ENCODE results near the gene LAMB4.

LAMB4 gene

GRCh38 chr7:108010377-108010776, 119.8 kb downstream of the LAMB4 start:
- Histone ChIP-seq H3K4me1 (ENCODE audit: control extremely low read depth in 1 of 4, control insufficient read depth in 4 of 4, insufficient read depth in 4 of 4, low read length in 3 of 4) (no peaks in the 10 kb centered on the region), H3K9me3 (ENCODE audit: control extremely low read depth in 1 of 5, control insufficient read depth in 4 of 5, insufficient read depth in 2 of 5, low read depth in 1 of 5, low read length in 4 of 5) (no peaks in the 10 kb centered on the region), H3K27me3 (replicated peaks in 2 of 5; ENCODE audit: control insufficient read depth in 4 of 5, insufficient read depth in 5 of 5, low read length in 4 of 5) (peaks cover 4 to 30% (median 12%) of the 10 kb centered on the region in 5 experiments), H3K27ac (ENCODE audit: insufficient read depth in 1 of 2, low read depth in 1 of 2, low read length in 2 of 2, poor library complexity in 1 of 2, severe bottlenecking in 2 of 2) (no peak overlapping the region), H3K36me3 (ENCODE audit: control insufficient read depth in 4 of 4, insufficient read depth in 4 of 4, low read length in 3 of 4) (no peaks in the 10 kb centered on the region), H3K4me3 (ENCODE audit: control insufficient read depth in 1 of 7, extremely low read depth in 1 of 7, insufficient read depth in 4 of 7, low read depth in 2 of 7, low read length in 6 of 7) (no peak overlapping the region)
- CTCF ChIA-PET, result no interaction called here
- POLR2A ChIA-PET, result no interaction called here
- DNase-seq, result no peak
- WGBS (ENCODE audit: insufficient coverage), result no CpG with 5 or more reads among the region's 1 CpG

GRCh38 chr7:108009873-108010272, 120.3 kb downstream of the LAMB4 start:
- Histone ChIP-seq H3K27me3 (replicated peaks in 2 of 5; ENCODE audit: control insufficient read depth in 4 of 5, insufficient read depth in 5 of 5, low read length in 4 of 5) (peaks cover 4 to 35% (median 15%) of the 10 kb centered on the region in 5 experiments), H3K27ac (ENCODE audit: insufficient read depth in 1 of 2, low read depth in 1 of 2, low read length in 2 of 2, poor library complexity in 1 of 2, severe bottlenecking in 2 of 2) (no peak overlapping the region), H3K4me3 (ENCODE audit: control insufficient read depth in 1 of 7, extremely low read depth in 1 of 7, insufficient read depth in 4 of 7, low read depth in 2 of 7, low read length in 6 of 7) (no peak overlapping the region), H3K36me3 (ENCODE audit: control insufficient read depth in 4 of 4, insufficient read depth in 4 of 4, low read length in 3 of 4) (no peaks in the 10 kb centered on the region), H3K9me3 (ENCODE audit: control extremely low read depth in 1 of 5, control insufficient read depth in 4 of 5, insufficient read depth in 2 of 5, low read depth in 1 of 5, low read length in 4 of 5) (no peaks in the 10 kb centered on the region), H3K4me1 (ENCODE audit: control extremely low read depth in 1 of 4, control insufficient read depth in 4 of 4, insufficient read depth in 4 of 4, low read length in 3 of 4) (no peaks in the 10 kb centered on the region)
- DNase-seq, result no peak
- POLR2A ChIA-PET, result no interaction called here
- CTCF ChIA-PET, result no interaction called here
- 88% methylated on average over 4 of the region's 4 CpGs for WGBS (ENCODE audit: insufficient coverage)

GRCh38 chr7:108008827-108009226, 121.3 kb downstream of the LAMB4 start:
- Histone ChIP-seq H3K4me1 (ENCODE audit: control extremely low read depth in 1 of 4, control insufficient read depth in 4 of 4, insufficient read depth in 4 of 4, low read length in 3 of 4) (peaks cover 0 to 3% (median 0%) of the 10 kb centered on the region in 4 experiments), H3K4me3 (ENCODE audit: control insufficient read depth in 1 of 7, extremely low read depth in 1 of 7, insufficient read depth in 4 of 7, low read depth in 2 of 7, low read length in 6 of 7) (no peak overlapping the region), H3K36me3 (ENCODE audit: control insufficient read depth in 4 of 4, insufficient read depth in 4 of 4, low read length in 3 of 4) (no peaks in the 10 kb centered on the region), H3K9me3 (ENCODE audit: control extremely low read depth in 1 of 5, control insufficient read depth in 4 of 5, insufficient read depth in 2 of 5, low read depth in 1 of 5, low read length in 4 of 5) (no peaks in the 10 kb centered on the region), H3K27me3 (replicated peaks in 2 of 5; ENCODE audit: control insufficient read depth in 4 of 5, insufficient read depth in 5 of 5, low read length in 4 of 5) (peaks cover 4 to 46% (median 26%) of the 10 kb centered on the region in 5 experiments), H3K27ac (ENCODE audit: insufficient read depth in 1 of 2, low read depth in 1 of 2, low read length in 2 of 2, poor library complexity in 1 of 2, severe bottlenecking in 2 of 2) (no peak overlapping the region)
- POLR2A ChIA-PET, result no interaction called here
- CTCF ChIA-PET, result no interaction called here
- no peak for DNase-seq

- WGBS (ENCODE audit: insufficient coverage), result 80% methylated on average over 2 of the region's 4 CpGs
- DNase-seq, result no peak
- Histone ChIP-seq H3K36me3 (ENCODE audit: control insufficient read depth in 4 of 4, insufficient read depth in 4 of 4, low read length in 3 of 4) (no peaks in the 10 kb centered on the region), H3K4me1 (ENCODE audit: control extremely low read depth in 1 of 4, control insufficient read depth in 4 of 4, insufficient read depth in 4 of 4, low read length in 3 of 4) (peaks cover 0 to 4% (median 2%) of the 10 kb centered on the region in 4 experiments), H3K27ac (ENCODE audit: insufficient read depth in 1 of 2, low read depth in 1 of 2, low read length in 2 of 2, poor library complexity in 1 of 2, severe bottlenecking in 2 of 2) (no peak overlapping the region), H3K9me3 (ENCODE audit: control extremely low read depth in 1 of 5, control insufficient read depth in 4 of 5, insufficient read depth in 2 of 5, low read depth in 1 of 5, low read length in 4 of 5) (no peaks in the 10 kb centered on the region), H3K27me3 (replicated peaks in 2 of 5; ENCODE audit: control insufficient read depth in 4 of 5, insufficient read depth in 5 of 5, low read length in 4 of 5) (peaks cover 4 to 52% (median 29%) of the 10 kb centered on the region in 5 experiments), H3K4me3 (ENCODE audit: control insufficient read depth in 1 of 7, extremely low read depth in 1 of 7, insufficient read depth in 4 of 7, low read depth in 2 of 7, low read length in 6 of 7) (no peak overlapping the region)
- CTCF ChIA-PET, result no interaction called here
- POLR2A ChIA-PET, result no interaction called here
Observed at GRCh38 chr7:108008240-108008639, 121.9 kb downstream of the LAMB4 start.

GRCh38 chr7:108007762-108008161, 122.4 kb downstream of the LAMB4 start:
- Histone ChIP-seq H3K27ac (ENCODE audit: insufficient read depth in 1 of 2, low read depth in 1 of 2, low read length in 2 of 2, poor library complexity in 1 of 2, severe bottlenecking in 2 of 2) (no peak overlapping the region), H3K27me3 (replicated peaks in 2 of 5; ENCODE audit: control insufficient read depth in 4 of 5, insufficient read depth in 5 of 5, low read length in 4 of 5) (peaks cover 4 to 56% (median 30%) of the 10 kb centered on the region in 5 experiments), H3K4me1 (ENCODE audit: control extremely low read depth in 1 of 4, control insufficient read depth in 4 of 4, insufficient read depth in 4 of 4, low read length in 3 of 4) (peaks cover 0 to 9% (median 5%) of the 10 kb centered on the region in 4 experiments), H3K36me3 (ENCODE audit: control insufficient read depth in 4 of 4, insufficient read depth in 4 of 4, low read length in 3 of 4) (no peaks in the 10 kb centered on the region), H3K4me3 (ENCODE audit: control insufficient read depth in 1 of 7, extremely low read depth in 1 of 7, insufficient read depth in 4 of 7, low read depth in 2 of 7, low read length in 6 of 7) (no peak overlapping the region), H3K9me3 (ENCODE audit: control extremely low read depth in 1 of 5, control insufficient read depth in 4 of 5, insufficient read depth in 2 of 5, low read depth in 1 of 5, low read length in 4 of 5) (no peaks in the 10 kb centered on the region)
- DNase-seq, result no peak
- POLR2A ChIA-PET, result no interaction called here
- 60% methylated on average over 2 of the region's 3 CpGs for WGBS (ENCODE audit: insufficient coverage)
- CTCF ChIA-PET, result no interaction called here

- no peaks in the 10 kb centered on the region for H3K36me3 ChIP-seq (ENCODE audit: control insufficient read depth in 4 of 4, insufficient read depth in 4 of 4, low read length in 3 of 4)
- DNase-seq, result no peak
- peaks cover 0 to 14% (median 10%) of the 10 kb centered on the region in 4 experiments for H3K4me1 ChIP-seq (ENCODE audit: control extremely low read depth in 1 of 4, control insufficient read depth in 4 of 4, insufficient read depth in 4 of 4, low read length in 3 of 4)
- no peak overlapping the region for H3K27ac ChIP-seq (ENCODE audit: insufficient read depth in 1 of 2, low read depth in 1 of 2, low read length in 2 of 2, poor library complexity in 1 of 2, severe bottlenecking in 2 of 2)
- no peak overlapping the region for H3K4me3 ChIP-seq (ENCODE audit: control insufficient read depth in 1 of 7, extremely low read depth in 1 of 7, insufficient read depth in 4 of 7, low read depth in 2 of 7, low read length in 6 of 7)
- CTCF ChIA-PET, result no interaction called here
- H3K9me3 ChIP-seq (ENCODE audit: control extremely low read depth in 1 of 5, control insufficient read depth in 4 of 5, insufficient read depth in 2 of 5, low read depth in 1 of 5, low read length in 4 of 5), result no peaks in the 10 kb centered on the region
- POLR2A ChIA-PET, result no interaction called here
- 67% methylated on average over 1 of the region's 3 CpGs for WGBS (ENCODE audit: insufficient coverage)
- peaks cover 4 to 61% (median 30%) of the 10 kb centered on the region in 5 experiments for H3K27me3 ChIP-seq (replicated peaks in 2 of 5; ENCODE audit: control insufficient read depth in 4 of 5, insufficient read depth in 5 of 5, low read length in 4 of 5)
Observed at GRCh38 chr7:108007261-108007660, 122.9 kb downstream of the LAMB4 start.

- Histone ChIP-seq H3K4me1 (ENCODE audit: control extremely low read depth in 1 of 4, control insufficient read depth in 4 of 4, insufficient read depth in 4 of 4, low read length in 3 of 4) (peaks cover 3 to 27% (median 22%) of the 10 kb centered on the region in 4 experiments), H3K9me3 (ENCODE audit: control extremely low read depth in 1 of 5, control insufficient read depth in 4 of 5, insufficient read depth in 2 of 5, low read depth in 1 of 5, low read length in 4 of 5) (no peaks in the 10 kb centered on the region), H3K4me3 (ENCODE audit: control insufficient read depth in 1 of 7, extremely low read depth in 1 of 7, insufficient read depth in 4 of 7, low read depth in 2 of 7, low read length in 6 of 7) (no peak overlapping the region), H3K36me3 (ENCODE audit: control insufficient read depth in 4 of 4, insufficient read depth in 4 of 4, low read length in 3 of 4) (no peaks in the 10 kb centered on the region), H3K27ac (ENCODE audit: insufficient read depth in 1 of 2, low read depth in 1 of 2, low read length in 2 of 2, poor library complexity in 1 of 2, severe bottlenecking in 2 of 2) (no peak overlapping the region), H3K27me3 (replicated peaks in 2 of 5; ENCODE audit: control insufficient read depth in 4 of 5, insufficient read depth in 5 of 5, low read length in 4 of 5) (peaks cover 6 to 89% (median 46%) of the 10 kb centered on the region in 5 experiments)
- ChIA-PET POLR2A (no interaction called here), CTCF (no interaction called here)
- WGBS (ENCODE audit: insufficient coverage), result 35% methylated on average over 7 of the region's 13 CpGs
- DNase-seq, result peak in 1 of 3 donors; percentile 6
Observed at GRCh38 chr7:108004220-108005142, 125.7 kb downstream of the LAMB4 start.

Data from common myeloid progenitor, CD34-positive (primary cell).